OCI-LY7 (cell line): ENCODE results near the gene FRRS1L.

Experiments used
- EZH2phosphoT487 ChIP-seq: fragments of 200-600 bp; sonication (generic); IDR thresholded peaks from 2 replicates; pipeline ENCODE4 v1.6.1; 2018; ENCODE audit warnings: low read depth, borderline replicate concordance, mild to moderate bottlenecking, mixed run types, antibody characterized with exemption, low read length, moderate library complexity, mixed read lengths
- TF ChIP-seq, protein P1 (sequence below): fragments of 200-600 bp; sonication (generic); conservative IDR thresholded peaks from 2 replicates; pipeline ENCODE4 v1.5.1; 2014; ENCODE audit warnings: mild to moderate bottlenecking, antibody characterized with exemption, low read length, moderate library complexity, mixed read lengths

DNA sequence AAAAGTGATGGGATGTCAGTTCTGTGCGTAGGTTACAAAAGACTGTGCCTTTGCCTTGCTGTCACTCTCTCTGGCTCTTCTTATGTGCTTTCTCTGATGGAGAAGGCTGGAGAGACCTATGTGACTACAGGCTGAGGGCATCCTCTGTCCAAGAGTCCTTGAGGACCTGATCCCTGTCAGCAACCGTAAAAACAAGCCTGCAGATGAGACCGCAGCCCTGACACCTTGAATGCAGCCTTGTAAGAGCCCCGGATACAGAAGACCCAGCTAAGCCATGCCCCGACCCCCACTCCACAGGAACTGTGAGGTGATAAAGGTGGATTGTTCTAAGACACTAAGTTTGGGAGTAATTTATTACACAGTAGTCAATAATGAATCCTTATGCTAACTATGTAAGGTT, 32.6 kb upstream of the FRRS1L start:
- TF ChIP-seq, protein P1, sequence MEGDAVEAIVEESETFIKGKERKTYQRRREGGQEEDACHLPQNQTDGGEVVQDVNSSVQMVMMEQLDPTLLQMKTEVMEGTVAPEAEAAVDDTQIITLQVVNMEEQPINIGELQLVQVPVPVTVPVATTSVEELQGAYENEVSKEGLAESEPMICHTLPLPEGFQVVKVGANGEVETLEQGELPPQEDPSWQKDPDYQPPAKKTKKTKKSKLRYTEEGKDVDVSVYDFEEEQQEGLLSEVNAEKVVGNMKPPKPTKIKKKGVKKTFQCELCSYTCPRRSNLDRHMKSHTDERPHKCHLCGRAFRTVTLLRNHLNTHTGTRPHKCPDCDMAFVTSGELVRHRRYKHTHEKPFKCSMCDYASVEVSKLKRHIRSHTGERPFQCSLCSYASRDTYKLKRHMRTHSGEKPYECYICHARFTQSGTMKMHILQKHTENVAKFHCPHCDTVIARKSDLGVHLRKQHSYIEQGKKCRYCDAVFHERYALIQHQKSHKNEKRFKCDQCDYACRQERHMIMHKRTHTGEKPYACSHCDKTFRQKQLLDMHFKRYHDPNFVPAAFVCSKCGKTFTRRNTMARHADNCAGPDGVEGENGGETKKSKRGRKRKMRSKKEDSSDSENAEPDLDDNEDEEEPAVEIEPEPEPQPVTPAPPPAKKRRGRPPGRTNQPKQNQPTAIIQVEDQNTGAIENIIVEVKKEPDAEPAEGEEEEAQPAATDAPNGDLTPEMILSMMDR = no peak
- no peak for TF ChIP-seq EZH2phosphoT487
